OCI-LY1 (cell line): Measurements from ENCODE around the gene CTXND2.

ENCODE experiments used
- H2AFZ ChIP-seq: fragments of 200-600 bp; sonication (generic), shearing (Covaris generic); 2 replicates; pipeline ENCODE4 v1.6.0; 2014; ENCODE audit warnings: antibody characterized with exemption, mild to moderate bottlenecking, low read length
- H3F3A ChIP-seq: fragments of 200-600 bp; sonication (generic), shearing (Covaris generic); 2 replicates; pipeline ENCODE4 v1.6.0; 2014; ENCODE audit warnings: mild to moderate bottlenecking, antibody characterized with exemption, low read length, moderate library complexity; ENCODE audit not compliant: insufficient read depth
- H3K27ac ChIP-seq: fragments of 200-600 bp; sonication (generic); 2 replicates; pipeline ENCODE4 v1.5.1; 2014; ENCODE audit warnings: low read length, mixed run types, mild to moderate bottlenecking, low read depth; ENCODE audit not compliant: poor library complexity, severe bottlenecking
- H3K27me3 ChIP-seq: fragments of 200-600 bp; sonication (generic); 2 replicates; pipeline ENCODE4 v1.6.0; 2014; ENCODE audit warnings: antibody characterized with exemption, mild to moderate bottlenecking, low read length, moderate library complexity; ENCODE audit not compliant: insufficient read depth
- H3K36me3 ChIP-seq: fragments of 200-600 bp; sonication (generic); 2 replicates; pipeline ENCODE4 v1.6.1; 2014; ENCODE audit warnings: mild to moderate bottlenecking, antibody characterized with exemption, low read length, moderate library complexity, mixed read lengths; ENCODE audit not compliant: insufficient read depth
- H3K4me1 ChIP-seq: fragments of 200-600 bp; sonication (generic); 2 replicates; pipeline ENCODE4 v1.5.1; 2014; ENCODE audit warnings: mild to moderate bottlenecking, low read length, moderate library complexity; ENCODE audit not compliant: insufficient read depth, severe bottlenecking
- H3K4me2 ChIP-seq: fragments of 200-600 bp; sonication (generic), shearing (Covaris generic); 2 replicates; pipeline ENCODE4 v1.6.1; 2014; ENCODE audit warnings: low read length
- H3K4me3 ChIP-seq: fragments of 200-600 bp; sonication (generic); 2 replicates; pipeline ENCODE4 v1.5.1; 2014; ENCODE audit warnings: low read length, low read depth, mild to moderate bottlenecking, mixed read lengths; ENCODE audit not compliant: poor library complexity, severe bottlenecking
- H3K79me2 ChIP-seq: fragments of 200-600 bp; shearing (Covaris generic); 2 replicates; pipeline ENCODE4 v1.6.1; 2016; ENCODE audit warnings: mixed run types, low read length, mixed read lengths; ENCODE audit not compliant: insufficient read depth
- H3K9ac ChIP-seq: fragments of 200-600 bp; sonication (generic), shearing (Covaris generic); 2 replicates; pipeline ENCODE4 v1.6.1; 2014; ENCODE audit warnings: mild to moderate bottlenecking, low read length, mixed read lengths
- H3K9me2 ChIP-seq: fragments of 200-600 bp; sonication (generic), shearing (Covaris generic); 2 replicates; pipeline ENCODE4 v1.6.1; 2014; ENCODE audit warnings: low read depth, mild to moderate bottlenecking, low read length, mixed read lengths
- H3K9me3 ChIP-seq: fragments of 200-600 bp; shearing (Covaris generic); 2 replicates; pipeline ENCODE4 v1.6.1; 2014; ENCODE audit warnings: low read length, mixed read lengths
- H4K20me1 ChIP-seq: fragments of 200-600 bp; sonication (generic), shearing (Covaris generic); 2 replicates; pipeline ENCODE4 v1.6.0; 2016; ENCODE audit warnings: mild to moderate bottlenecking, low read length; ENCODE audit not compliant: insufficient read depth
- EZH2 ChIP-seq: fragments of 200-600 bp; sonication (generic), shearing (Covaris generic); IDR thresholded peaks from 2 replicates; pipeline ENCODE4 v1.8.0; 2017; ENCODE audit warnings: borderline replicate concordance, mixed run types, mild to moderate bottlenecking, antibody characterized with exemption, low read length, moderate library complexity, mixed read lengths
- TF ChIP-seq, protein P1 (sequence below): fragments of 200-600 bp; sonication (generic), shearing (Covaris generic); IDR thresholded peaks from 2 replicates; pipeline ENCODE4 v1.5.1; 2017; ENCODE audit warnings: mild to moderate bottlenecking, antibody characterized with exemption, low read length, moderate library complexity, mixed read lengths

The CTXND2 gene

DNA sequence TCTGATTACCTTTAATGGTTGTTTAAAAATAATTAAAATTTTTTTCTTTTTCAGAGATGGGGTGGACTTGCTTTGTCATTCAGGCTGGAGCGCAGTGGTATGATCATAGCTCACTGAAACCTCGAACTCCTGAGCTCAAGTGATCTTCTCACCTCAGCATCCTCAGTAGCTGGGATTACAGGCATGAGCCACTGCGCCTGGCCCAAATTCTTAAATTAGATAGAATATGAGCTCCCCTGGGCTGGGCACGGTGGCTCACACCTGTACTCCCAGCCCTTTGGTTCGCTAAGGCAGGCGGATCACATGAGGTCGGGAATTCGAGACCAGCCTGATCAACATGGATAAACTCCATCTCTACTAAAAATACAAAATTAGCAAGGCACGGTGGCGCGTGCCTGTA lies 70.7 kb downstream of the CTXND2 start:
- no peak overlapping the region for H3K27ac ChIP-seq
- H2AFZ ChIP-seq, result no peak overlapping the region
- no peaks in the 10 kb centered on the region for H3K9me2 ChIP-seq
- TF ChIP-seq EZH2, result no peak
- TF ChIP-seq, protein P1, sequence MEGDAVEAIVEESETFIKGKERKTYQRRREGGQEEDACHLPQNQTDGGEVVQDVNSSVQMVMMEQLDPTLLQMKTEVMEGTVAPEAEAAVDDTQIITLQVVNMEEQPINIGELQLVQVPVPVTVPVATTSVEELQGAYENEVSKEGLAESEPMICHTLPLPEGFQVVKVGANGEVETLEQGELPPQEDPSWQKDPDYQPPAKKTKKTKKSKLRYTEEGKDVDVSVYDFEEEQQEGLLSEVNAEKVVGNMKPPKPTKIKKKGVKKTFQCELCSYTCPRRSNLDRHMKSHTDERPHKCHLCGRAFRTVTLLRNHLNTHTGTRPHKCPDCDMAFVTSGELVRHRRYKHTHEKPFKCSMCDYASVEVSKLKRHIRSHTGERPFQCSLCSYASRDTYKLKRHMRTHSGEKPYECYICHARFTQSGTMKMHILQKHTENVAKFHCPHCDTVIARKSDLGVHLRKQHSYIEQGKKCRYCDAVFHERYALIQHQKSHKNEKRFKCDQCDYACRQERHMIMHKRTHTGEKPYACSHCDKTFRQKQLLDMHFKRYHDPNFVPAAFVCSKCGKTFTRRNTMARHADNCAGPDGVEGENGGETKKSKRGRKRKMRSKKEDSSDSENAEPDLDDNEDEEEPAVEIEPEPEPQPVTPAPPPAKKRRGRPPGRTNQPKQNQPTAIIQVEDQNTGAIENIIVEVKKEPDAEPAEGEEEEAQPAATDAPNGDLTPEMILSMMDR, result no peak
- H3K79me2 ChIP-seq, result no peaks in the 10 kb centered on the region
- H3K4me2 ChIP-seq, result no peak overlapping the region
- no peaks in the 10 kb centered on the region for H4K20me1 ChIP-seq
- peaks cover 85% of the 10 kb centered on the region for H3K36me3 ChIP-seq
- H3K9me3 ChIP-seq, result no peaks in the 10 kb centered on the region
- H3K27me3 ChIP-seq, result no peaks in the 10 kb centered on the region
- no peak overlapping the region for H3K9ac ChIP-seq
- H3F3A ChIP-seq, result no peaks in the 10 kb centered on the region
- H3K4me3 ChIP-seq, result no peak overlapping the region
- H3K4me1 ChIP-seq, result no peaks in the 10 kb centered on the region

DNA sequence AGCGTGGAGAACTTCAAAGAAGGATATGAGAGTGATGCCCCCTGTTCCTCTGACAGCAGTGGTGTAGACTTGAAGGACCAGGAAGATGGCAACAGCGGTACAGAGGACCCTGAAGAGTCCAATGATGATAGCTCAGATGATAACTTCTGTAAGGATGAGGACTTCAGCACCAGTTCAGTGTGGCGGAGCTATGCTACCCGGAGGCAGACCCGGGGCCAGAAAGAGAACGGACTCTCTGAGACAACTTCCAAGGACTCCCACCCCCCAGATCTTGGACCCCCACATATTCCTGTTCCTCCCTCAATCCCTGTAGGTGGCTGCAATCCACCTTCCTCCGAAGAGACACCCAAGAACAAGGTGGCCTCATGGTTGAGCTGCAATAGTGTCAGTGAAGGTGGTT lies 73.7 kb downstream of the CTXND2 start:
- Histone ChIP-seq H3K4me3 (no peak overlapping the region), H3K4me1 (no peaks in the 10 kb centered on the region), H3K9ac (no peak overlapping the region), H3K9me3 (no peaks in the 10 kb centered on the region), H3K36me3 (peaks cover 91% of the 10 kb centered on the region), H3K9me2 (no peaks in the 10 kb centered on the region), H3K4me2 (no peak overlapping the region), H4K20me1 (no peaks in the 10 kb centered on the region), H3F3A (no peaks in the 10 kb centered on the region), H3K27ac (no peak overlapping the region), H3K27me3 (no peaks in the 10 kb centered on the region), H3K79me2 (no peaks in the 10 kb centered on the region), H2AFZ (no peak overlapping the region)
- TF ChIP-seq, protein P1, result no peak
- no peak for TF ChIP-seq EZH2

DNA sequence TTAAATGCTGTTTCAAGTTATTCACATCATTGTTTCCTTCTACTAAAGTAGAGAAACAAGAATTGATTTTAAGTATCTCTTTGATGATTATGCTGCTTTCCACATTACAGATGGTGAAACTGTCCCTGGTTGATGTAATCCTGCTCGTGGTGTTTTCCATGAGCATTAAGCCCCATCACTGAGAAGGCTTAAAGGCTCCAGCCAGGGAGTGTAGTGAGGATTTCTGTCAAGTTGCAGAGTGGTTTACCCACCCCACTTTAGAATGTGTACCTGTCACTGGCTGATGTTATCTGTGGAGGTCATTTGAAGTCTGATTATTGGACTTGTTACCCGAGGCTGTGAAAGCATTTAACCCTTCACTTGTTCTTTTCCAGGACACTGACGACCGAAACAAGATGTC lies 74.8 kb downstream of the CTXND2 start:
- Histone ChIP-seq H2AFZ (no peak overlapping the region), H4K20me1 (no peaks in the 10 kb centered on the region), H3K9me2 (no peaks in the 10 kb centered on the region), H3K4me3 (no peak overlapping the region), H3K27me3 (no peaks in the 10 kb centered on the region), H3K9ac (no peak overlapping the region), H3K79me2 (no peaks in the 10 kb centered on the region), H3K4me1 (no peaks in the 10 kb centered on the region), H3F3A (no peaks in the 10 kb centered on the region), H3K9me3 (no peaks in the 10 kb centered on the region), H3K4me2 (no peak overlapping the region), H3K36me3 (peaks cover 92% of the 10 kb centered on the region), H3K27ac (no peak overlapping the region)
- TF ChIP-seq, protein P1, result no peak
- TF ChIP-seq EZH2, result no peak
